Kidney (tissue), 14 donors: Measurements from ENCODE around the gene PIP5K1C. TPM values are rescaled to one million over a fixed set of nuclear protein-coding genes. Genes with fewer than 3 reads are reported as not detected.

Experiments used
- DNase-seq, 5 donors: peaks; one replicate each; pipeline ENCODE4 v3.0.0-alpha.2; 2013 to 2020
- FAIRE-seq: peaks from 2 replicates; lab custom pipeline; 2012; peaks lifted over from hg19 to GRCh38; lab: Jason Lieb, UNC
- H3K27ac ChIP-seq, 2 donors: one replicate each; pipeline ENCODE4 v1.7.0; 2013; ENCODE audit warnings: low read depth in 2 of 2, low read length in 2 of 2, inconsistent platforms in 1 of 2
- H3K27me3 ChIP-seq: one replicate; pipeline ENCODE4 v1.7.1; 2013; ENCODE audit warnings: low read length, inconsistent platforms; ENCODE audit not compliant: control insufficient read depth, insufficient read depth
- H3K36me3 ChIP-seq, 3 donors: one replicate each; pipeline versions ENCODE4 v1.7.0 to v1.7.1; 2013; ENCODE audit warnings: low read length in 3 of 3, control low read depth in 1 of 3, inconsistent platforms in 1 of 3; ENCODE audit not compliant: insufficient read depth in 3 of 3, control insufficient read depth in 2 of 3
- H3K4me1 ChIP-seq, 3 donors: one replicate each; pipeline versions ENCODE4 v1.7.0 to v1.7.1; 2013; ENCODE audit warnings: low read length in 3 of 3, inconsistent platforms in 1 of 3, low read depth in 1 of 3; ENCODE audit not compliant: control insufficient read depth in 2 of 3, insufficient read depth in 2 of 3
- H3K4me3 ChIP-seq, 3 donors: one replicate each; pipeline versions ENCODE4 v1.7.0 to v1.8.1; 2013; ENCODE audit warnings: low read length in 3 of 3, control low read depth in 1 of 3, inconsistent platforms in 1 of 3
- H3K9ac ChIP-seq, 3 donors: one replicate each; pipeline versions ENCODE4 v1.7.0 to v1.7.1; 2013; ENCODE audit warnings: low read length in 3 of 3, control low read depth in 1 of 3, inconsistent platforms in 1 of 3
- H3K9me3 ChIP-seq, 3 donors: one replicate each; pipeline versions ENCODE4 v1.7.0 to v1.7.1; 2013; ENCODE audit warnings: low read length in 3 of 3, control low read depth in 1 of 3, inconsistent platforms in 1 of 3; ENCODE audit not compliant: control insufficient read depth in 2 of 3, insufficient read depth in 1 of 3
- CTCF ChIP-seq: IDR thresholded peaks from 3 replicates; pipeline ENCODE4 v1.5.1; 2012; ENCODE audit warnings: mild to moderate bottlenecking, moderate library complexity, borderline replicate concordance; ENCODE audit not compliant: insufficient read depth; ENCODE audit errors: extremely low read depth
- intact Hi-C: fragments of 100-400 bp; cut with DNase I; formaldehyde crosslinking; loops from one replicate; pipeline ENCODE4 v1.11.1; 2022
- polyA plus RNA-seq: library from polyadenylated mRNA; stranded (reverse); fragments of 350-450 nt; fragmentation: Illumina TruSeq; extraction: RNeasy Lipid Tissue Mini Kit (QIAGEN cat#74804); gene quantifications from one replicate; pipeline ENCODE4 v1.2.3, GENCODE V29; 2014; ENCODE audit warnings: low read depth, low replicate concordance; ENCODE audit not compliant: insufficient read depth
- total RNA-seq: library from RNA; stranded (reverse); fragmentation: NEBNext Ultra II Directional; extraction: Animal tissue kit (Norgen Biotek cat#: 25700); gene quantifications from one replicate; pipeline ENCODE4 v1.2.1, GENCODE V29; 2021
- donor health status: control.
- donor health status: control.
- donor health status: control.
- donor health status: control.
- donor health status: control.
- donor health status: DM: yes; HTN: yes; CAD: no.
- donor health status: Normal renal cell carcinoma (clear cell type).

PIP5K1C gene
- total and polyA plus RNA-seq, 2 donors from 2014 or later: 11.2 to 35.6 TPM

- Histone ChIP-seq H3K27me3 (no peaks in the 10 kb centered on the region), H3K9ac (no peak overlapping the region), H3K36me3 (no peaks in the 10 kb centered on the region), H3K27ac (no peak overlapping the region), H3K4me1 (peaks cover 0 to 18% (median 4%) of the 10 kb centered on the region in 3 donors), H3K9me3 (no peaks in the 10 kb centered on the region), H3K4me3 (no peak overlapping the region)
- FAIRE-seq: no peak
- intact Hi-C loops: no loop called here
- peak in 1 of 5 donors; percentile 72 for DNase-seq
- no peak for TF ChIP-seq CTCF
Measured at GRCh38 chr19:3620817-3621547, 79.3 kb downstream of the PIP5K1C start.

- H3K27me3 ChIP-seq: no peaks in the 10 kb centered on the region
- no peak for FAIRE-seq
Measured at GRCh38 chr19:3620145-3620816, 80.0 kb downstream of the PIP5K1C start.

GRCh38 chr19:3619631-3620012 lies 80.6 kb downstream of the PIP5K1C start:
- peaks cover 0 to 8% (median 0%) of the 10 kb centered on the region in 3 donors for H3K4me1 ChIP-seq
- no peak overlapping the region for H3K27ac ChIP-seq
- no peak overlapping the region for H3K9ac ChIP-seq
- no peaks in the 10 kb centered on the region for H3K36me3 ChIP-seq
- intact Hi-C loops: no loop called here
- H3K4me3 ChIP-seq: no peak overlapping the region
- no peak for FAIRE-seq
- H3K9me3 ChIP-seq: no peaks in the 10 kb centered on the region
- no peak for TF ChIP-seq CTCF
- DNase-seq: peak in 1 of 5 donors; percentile 75
- H3K27me3 ChIP-seq: no peaks in the 10 kb centered on the region

More at GRCh38 chr19:3620145-3620816, 80.0 kb downstream of the PIP5K1C start:
- TF ChIP-seq CTCF: no peak
- Histone ChIP-seq H3K9ac (no peak overlapping the region), H3K36me3 (no peaks in the 10 kb centered on the region), H3K4me3 (no peak overlapping the region), H3K9me3 (no peaks in the 10 kb centered on the region), H3K4me1 (peaks cover 0 to 12% (median 4%) of the 10 kb centered on the region in 3 donors), H3K27ac (no peak overlapping the region)
- peak in 1 of 5 donors; percentile 73 for DNase-seq
- intact Hi-C loops: no loop called here
